HCT116 (cell line): Measurements from ENCODE around the gene PRKCZ. TPM values are rescaled to one million over a fixed set of nuclear protein-coding genes. Genes with fewer than 3 reads are reported as not detected.

Source experiments
- ATAC-seq: fragments of 200-7000 bp; cut with Tn5 transposase; 2 replicates; pipeline ENCODE4 v1.9.1; 2020; ENCODE audit warnings: mild to moderate bottlenecking, moderate library complexity
- BruUV-seq: library from RNA; stranded (reverse); fragments of 400-500 nt; replicated peaks from 2 replicates; lab custom pipeline; 2021; lab: Mats Ljungman, UMichigan
- CTCF ChIA-PET: fragments of 300-600 bp; sonication (Branson Sonifier 250); formaldehyde crosslinking; loops from one replicate; lab custom pipeline; 2021; ENCODE audit warnings: antibody characterized with exemption; lab: Charles Lee
- POLR2A ChIA-PET: fragments of 300-600, 350-600 bp; sonication (Branson Sonifier 250); formaldehyde crosslinking; loops from one replicate; lab custom pipeline; 2021; ENCODE audit warnings: antibody characterized with exemption; lab: Charles Lee
- RAD21 ChIA-PET, 2 experiments: fragments of 300-600 bp; sonication (Branson Sonifier 250); formaldehyde crosslinking; loops; one replicate each; lab custom pipeline; 2023; ENCODE audit warnings: low total read pairs in 2 of 2; ENCODE audit not compliant: uncharacterized antibody in 2 of 2, unreplicated experiment in 2 of 2, low non-redundant PET in 1 of 2; lab: Charles Lee
- DNase-seq: peaks from one replicate; pipeline ENCODE4 v3.0.0-alpha.2; 2010; ENCODE audit warnings: low read depth, low spot score
- H2AFZ ChIP-seq: fragments of 200-600 bp; shearing (Covaris generic), sonication (generic); 2 replicates; pipeline ENCODE4 v1.6.1; 2017; ENCODE audit warnings: low read depth, mixed run types, mixed read lengths, antibody characterized with exemption, low read length; ENCODE audit not compliant: poor library complexity, severe bottlenecking
- H3K27ac ChIP-seq: 2 replicates; pipeline ENCODE4 v1.5.1; 2012; ENCODE audit warnings: low read depth, low read length
- H3K27me3 ChIP-seq: fragments of 200-600 bp; sonication (generic); 2 replicates; pipeline ENCODE4 v1.6.1; 2016; ENCODE audit warnings: mixed run types, low read length, mixed read lengths; ENCODE audit not compliant: insufficient read depth
- H3K36me3 ChIP-seq, 2 experiments: fragments of 200-500 bp in 1 of 2; fragments of 200-600 bp in 1 of 2; sonication (Bioruptor generic) in 1 of 2; sonication (generic) in 1 of 2; 2 replicates each; pipeline versions ENCODE4 v1.5.1 to v1.6.1; 2014 to 2016; ENCODE audit warnings: low read length in 2 of 2, inconsistent platforms in 1 of 2, mixed read lengths in 1 of 2, mixed run types in 1 of 2; ENCODE audit not compliant: insufficient read depth in 2 of 2, control insufficient read depth in 1 of 2
- H3K4me1 ChIP-seq, 2 experiments: fragments of 200-600 bp in 1 of 2; sonication (generic) in 1 of 2; 2 replicates each; pipeline versions ENCODE4 v1.5.1 to v1.6.1; 2012 to 2017; ENCODE audit warnings: low read length in 2 of 2, inconsistent platforms in 1 of 2, mild to moderate bottlenecking in 1 of 2, mixed read lengths in 1 of 2, mixed run types in 1 of 2, moderate library complexity in 1 of 2; ENCODE audit not compliant: insufficient read depth in 2 of 2, control insufficient read depth in 1 of 2
- H3K4me2 ChIP-seq: fragments of 200-600 bp; sonication (generic); 2 replicates; pipeline ENCODE4 v1.6.1; 2017; ENCODE audit warnings: mixed run types, low read length, mixed read lengths
- H3K4me3 ChIP-seq, 2 experiments: fragments of 200-600 bp in 1 of 2; sonication (generic) in 1 of 2; replicated peaks in 1 of 2; 2 replicates each; pipeline ENCODE4 v1.5.1; 2011 to 2016; ENCODE audit warnings: low read length in 2 of 2, control low read depth in 1 of 2, low read depth in 1 of 2, mild to moderate bottlenecking in 1 of 2, mixed read lengths in 1 of 2, mixed run types in 1 of 2
- H3K79me2 ChIP-seq: fragments of 200-600 bp; sonication (generic); 2 replicates; pipeline ENCODE4 v1.6.1; 2017; ENCODE audit warnings: mild to moderate bottlenecking, mixed run types, low read length, moderate library complexity, mixed read lengths; ENCODE audit not compliant: insufficient read depth
- H3K9ac ChIP-seq: fragments of 200-600 bp; sonication (generic); 2 replicates; pipeline ENCODE4 v1.6.1; 2016; ENCODE audit warnings: low read length, mixed read lengths
- H3K9me2 ChIP-seq: fragments of 200-600 bp; sonication (generic), shearing (Covaris generic); 2 replicates; pipeline ENCODE4 v1.6.1; 2017; ENCODE audit warnings: mixed run types, mild to moderate bottlenecking, moderate library complexity; ENCODE audit not compliant: insufficient read depth
- H3K9me3 ChIP-seq, 2 experiments: fragments of 200-500 bp in 1 of 2; fragments of 200-600 bp in 1 of 2; sonication (Bioruptor generic) in 1 of 2; sonication (generic) in 1 of 2; 2 replicates each; pipeline ENCODE4 v1.6.1; 2014 to 2017; ENCODE audit warnings: low read length in 2 of 2, mixed read lengths in 2 of 2, inconsistent platforms in 1 of 2, low read depth in 1 of 2, mild to moderate bottlenecking in 1 of 2, mixed run types in 1 of 2, moderate library complexity in 1 of 2; ENCODE audit not compliant: control insufficient read depth in 1 of 2, insufficient read depth in 1 of 2
- H4K20me1 ChIP-seq: fragments of 200-600 bp; sonication (generic), shearing (Covaris generic); 2 replicates; pipeline ENCODE4 v1.6.1; 2017; ENCODE audit warnings: mixed run types, mild to moderate bottlenecking, moderate library complexity; ENCODE audit not compliant: insufficient read depth
- CBX3 ChIP-seq: IDR thresholded peaks from 2 replicates; pipeline ENCODE4 v1.6.1; 2012; ENCODE audit warnings: low read depth
- FOSL1 ChIP-seq: IDR thresholded peaks from 2 replicates; pipeline ENCODE4 v1.6.1; 2012; ENCODE audit warnings: low read depth
- JUND ChIP-seq: IDR thresholded peaks from 2 replicates; pipeline ENCODE4 v1.6.1; 2012
- POLR2A ChIP-seq: IDR thresholded peaks from 2 replicates; pipeline ENCODE4 v1.7.0; 2011; ENCODE audit warnings: borderline replicate concordance; ENCODE audit not compliant: insufficient read depth, insufficient read length; ENCODE audit errors: extremely low read depth
- REST ChIP-seq: IDR thresholded peaks from 2 replicates; pipeline ENCODE4 v1.6.1; 2012; ENCODE audit warnings: low read depth
- TCF7L2 ChIP-seq: IDR thresholded peaks from 2 replicates; pipeline ENCODE4 v1.7.0; 2011; ENCODE audit warnings: borderline replicate concordance, inconsistent platforms; ENCODE audit not compliant: insufficient read depth, insufficient read length; ENCODE audit errors: extremely low read depth
- YY1 ChIP-seq: IDR thresholded peaks from 2 replicates; pipeline ENCODE4 v1.6.1; 2011; ENCODE audit warnings: low read length, low read depth, moderate library complexity, mild to moderate bottlenecking; ENCODE audit not compliant: insufficient replicate concordance; ENCODE audit errors: extremely low read depth
- intact Hi-C: fragments of 100-400 bp; cut with micrococcal nuclease; formaldehyde crosslinking; loops from 2 replicates; pipeline ENCODE4 v1.10.0; 2022
- total RNA-seq: library from RNA; stranded (reverse); gene quantifications from one replicate; pipeline ENCODE4 v1.2.1, GENCODE V29; 2021; ENCODE audit not compliant: unreplicated experiment
- TF ChIP-seq, protein P1 (sequence below): IDR thresholded peaks from 2 replicates; pipeline ENCODE4 v1.6.1; 2011; ENCODE audit warnings: mild to moderate bottlenecking, low read length, moderate library complexity; ENCODE audit not compliant: insufficient replicate concordance; ENCODE audit errors: extremely low read depth

PRKCZ gene
- total RNA-seq, 1 experiment from 2014 or later = 46.8 TPM

- peaks cover 8 to 16% of the 10 kb centered on the region in 2 experiments for H3K4me1 ChIP-seq
- no peak overlapping the region for H3K4me2 ChIP-seq
- peaks cover 3 to 5% of the 10 kb centered on the region in 2 experiments; a peak in 1 of 4 replicates for H3K36me3 ChIP-seq
- no peak overlapping the region for H2AFZ ChIP-seq
- H3K9me2 ChIP-seq = no peaks in the 10 kb centered on the region
- TF ChIP-seq, protein P1, sequence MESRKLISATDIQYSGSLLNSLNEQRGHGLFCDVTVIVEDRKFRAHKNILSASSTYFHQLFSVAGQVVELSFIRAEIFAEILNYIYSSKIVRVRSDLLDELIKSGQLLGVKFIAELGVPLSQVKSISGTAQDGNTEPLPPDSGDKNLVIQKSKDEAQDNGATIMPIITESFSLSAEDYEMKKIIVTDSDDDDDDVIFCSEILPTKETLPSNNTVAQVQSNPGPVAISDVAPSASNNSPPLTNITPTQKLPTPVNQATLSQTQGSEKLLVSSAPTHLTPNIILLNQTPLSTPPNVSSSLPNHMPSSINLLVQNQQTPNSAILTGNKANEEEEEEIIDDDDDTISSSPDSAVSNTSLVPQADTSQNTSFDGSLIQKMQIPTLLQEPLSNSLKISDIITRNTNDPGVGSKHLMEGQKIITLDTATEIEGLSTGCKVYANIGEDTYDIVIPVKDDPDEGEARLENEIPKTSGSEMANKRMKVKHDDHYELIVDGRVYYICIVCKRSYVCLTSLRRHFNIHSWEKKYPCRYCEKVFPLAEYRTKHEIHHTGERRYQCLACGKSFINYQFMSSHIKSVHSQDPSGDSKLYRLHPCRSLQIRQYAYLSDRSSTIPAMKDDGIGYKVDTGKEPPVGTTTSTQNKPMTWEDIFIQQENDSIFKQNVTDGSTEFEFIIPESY = no peak
- no peak for TF ChIP-seq JUND
- TF ChIP-seq CBX3 = no peak
- no peak for TF ChIP-seq YY1
- no peak for TF ChIP-seq FOSL1
- TF ChIP-seq REST = no peak
- no peak for TF ChIP-seq POLR2A
- no peak for TF ChIP-seq TCF7L2
- ATAC-seq (no peak), DNase-seq (no peak)
- H3K27ac ChIP-seq = no peak overlapping the region
- BruUV-seq = no TSS peak
- ChIA-PET POLR2A (no interaction called here), CTCF (no interaction called here), RAD21 (no interaction called here)
- H3K27me3 ChIP-seq = no peaks in the 10 kb centered on the region
- H3K79me2 ChIP-seq = no peaks in the 10 kb centered on the region
- H3K4me3 ChIP-seq = no peak overlapping the region
- no peaks in the 10 kb centered on the region for H3K9me3 ChIP-seq
- no peak overlapping the region for H3K9ac ChIP-seq
- no peaks in the 10 kb centered on the region for H4K20me1 ChIP-seq
- intact Hi-C loops = no loop called here
Observed at GRCh38 chr1:2184934-2185333, 134.7 kb downstream of the PRKCZ start.
